ENCODE data around the gene DLK1.

Gene DLK1

GRCh38 chr14:100727873-100728240, 1.2 kb downstream of the DLK1 start:
- TF ChIP-seq CTCF (IDR thresholded peaks at IDR 0.05; ENCODE audit: low read depth, low read length, missing control alignments), result no peak
- in situ Hi-C loops (cut with HindIII; ENCODE audit: low pct_ligation_motif_present, low sequenced_read_pairs), result no loop called here
- peaks cover 47% of the 10 kb centered on the region for H3K27me3 ChIP-seq (replicated peaks)

GRCh38 chr14:100728962-100729361, 2.3 kb downstream of the DLK1 start:
- no peak overlapping the region for H3K4me3 ChIP-seq (ENCODE audit: low read depth, low read length)
- DNase-seq, result no peak
- peaks cover 39% of the 10 kb centered on the region for H3K27me3 ChIP-seq (replicated peaks)
- TF ChIP-seq CTCF (IDR thresholded peaks at IDR 0.05; ENCODE audit: low read depth, low read length, missing control alignments), result no peak
- in situ Hi-C loops (cut with HindIII; ENCODE audit: low pct_ligation_motif_present, low sequenced_read_pairs), result no loop called here
- H3K36me3 ChIP-seq (replicated peaks), result no peaks in the 10 kb centered on the region
- H3K27ac ChIP-seq, result no peak overlapping the region

More at GRCh38 chr14:100727873-100728240, 1.2 kb downstream of the DLK1 start:
- H3K4me3 ChIP-seq (ENCODE audit: low read depth, low read length), result no peak overlapping the region
- no peak overlapping the region for H3K27ac ChIP-seq
- DNase-seq, result no peak
- no peaks in the 10 kb centered on the region for H3K36me3 ChIP-seq (replicated peaks)

- H3K27me3 ChIP-seq (replicated peaks), result peaks cover 32% of the 10 kb centered on the region
- H3K27ac ChIP-seq, result no peak overlapping the region
- no peak for DNase-seq
- in situ Hi-C loops (cut with HindIII; ENCODE audit: low pct_ligation_motif_present, low sequenced_read_pairs), result no loop called here
- H3K4me3 ChIP-seq (ENCODE audit: low read depth, low read length), result no peak overlapping the region
- TF ChIP-seq CTCF (IDR thresholded peaks at IDR 0.05; ENCODE audit: low read depth, low read length, missing control alignments), result no peak
- H3K36me3 ChIP-seq (replicated peaks), result no peaks in the 10 kb centered on the region
Observed at GRCh38 chr14:100729982-100730381, 3.3 kb downstream of the DLK1 start.

GRCh38 chr14:100730581-100730980, 3.9 kb downstream of the DLK1 start:
- in situ Hi-C loops (cut with HindIII; ENCODE audit: low pct_ligation_motif_present, low sequenced_read_pairs), result no loop called here
- peaks cover 26% of the 10 kb centered on the region for H3K27me3 ChIP-seq (replicated peaks)
- TF ChIP-seq CTCF (IDR thresholded peaks at IDR 0.05; ENCODE audit: low read depth, low read length, missing control alignments), result no peak

GRCh38 chr14:100731011-100731670, 4.4 kb downstream of the DLK1 start:
- no peak for DNase-seq
- H3K27ac ChIP-seq, result no peak overlapping the region
- H3K4me3 ChIP-seq (ENCODE audit: low read depth, low read length), result no peak overlapping the region
- H3K36me3 ChIP-seq (replicated peaks), result no peaks in the 10 kb centered on the region
- peaks cover 20% of the 10 kb centered on the region for H3K27me3 ChIP-seq (replicated peaks)
- TF ChIP-seq CTCF (IDR thresholded peaks at IDR 0.05; ENCODE audit: low read depth, low read length, missing control alignments), result no peak
- in situ Hi-C loops (cut with HindIII; ENCODE audit: low pct_ligation_motif_present, low sequenced_read_pairs), result no loop called here

More at GRCh38 chr14:100730581-100730980, 3.9 kb downstream of the DLK1 start:
- DNase-seq, result no peak
- no peak overlapping the region for H3K27ac ChIP-seq
- no peak overlapping the region for H3K4me3 ChIP-seq (ENCODE audit: low read depth, low read length)
- H3K36me3 ChIP-seq (replicated peaks), result no peaks in the 10 kb centered on the region
